GM12878 (cell line): ENCODE results near the gene ASIC1. TPM values are rescaled to one million over a fixed set of nuclear protein-coding genes. Genes with fewer than 3 reads are reported as not detected.

Experiments used
- ATAC-seq: fragments of 200-7000 bp; cut with Tn5 transposase; 3 replicates; pipeline ENCODE4 v1.9.1; 2020; ENCODE audit warnings: mild to moderate bottlenecking, moderate library complexity
- BruUV-seq: library from RNA; stranded (reverse); fragments of 400-500 nt; replicated peaks from 2 replicates; lab custom pipeline; 2021; lab: Mats Ljungman, UMichigan
- CTCF ChIA-PET: fragments of 300-600 bp; sonication (Branson Sonifier 250); formaldehyde crosslinking; extraction: SDS; loops from one replicate; lab custom pipeline; 2021; ENCODE audit warnings: inconsistent platforms; lab: Yijun Ruan, JAX
- POLR2A ChIA-PET: fragments of 350-600 bp; formaldehyde crosslinking; extraction: SDS; loops from one replicate; lab custom pipeline; 2021; ENCODE audit warnings: inconsistent platforms; lab: Charles Lee
- RAD21 ChIA-PET: fragments of 300-600 bp; sonication (Branson Sonifier 250); formaldehyde crosslinking; loops from one replicate; lab custom pipeline; 2023; ENCODE audit warnings: antibody characterized with exemption; ENCODE audit not compliant: unreplicated experiment; lab: Charles Lee
- SMC1A ChIA-PET: fragments of 300-600 bp; sonication (Branson Sonifier 250); formaldehyde crosslinking; loops from one replicate; lab custom pipeline; 2023; ENCODE audit not compliant: unreplicated experiment, uncharacterized antibody; lab: Charles Lee
- DNase-seq: peaks from one replicate; pipeline ENCODE4 v3.0.0-alpha.2; 2011; ENCODE audit warnings: low read depth, low spot score
- FAIRE-seq: peaks from 3 replicates; lab custom pipeline; 2011; peaks lifted over from hg19 to GRCh38; lab: Jason Lieb, UNC
- H2AFZ ChIP-seq: 2 replicates; pipeline ENCODE4 v1.6.0; 2011; ENCODE audit warnings: low read depth, low read length, control low read depth; ENCODE audit not compliant: control insufficient read depth
- H3K27ac ChIP-seq: 2 replicates; pipeline ENCODE4 v1.5.1; 2011; ENCODE audit warnings: control low read depth; ENCODE audit not compliant: control insufficient read depth, insufficient read depth
- H3K27me3 ChIP-seq, 2 experiments: replicated peaks in 1 of 2; 2 replicates each; pipeline versions ENCODE4 v1.6.0 to v1.6.1; 2011; ENCODE audit warnings: low read length in 1 of 2; ENCODE audit not compliant: control insufficient read depth in 2 of 2, insufficient read depth in 2 of 2
- H3K36me3 ChIP-seq, 2 experiments: 2 replicates each; pipeline ENCODE4 v1.5.1; 2011; ENCODE audit warnings: low read length in 1 of 2; ENCODE audit not compliant: control insufficient read depth in 2 of 2, insufficient read depth in 2 of 2
- H3K4me1 ChIP-seq: 2 replicates; pipeline ENCODE4 v1.6.1; 2011; ENCODE audit warnings: mild to moderate bottlenecking, low read length, moderate library complexity, mixed read lengths; ENCODE audit not compliant: control insufficient read depth, insufficient read depth
- H3K4me2 ChIP-seq: 2 replicates; pipeline ENCODE4 v1.6.0; 2011; ENCODE audit warnings: control low read depth; ENCODE audit not compliant: control insufficient read depth, insufficient read depth
- H3K4me3 ChIP-seq: fragments of 200-600 bp; sonication (generic); 2 replicates; pipeline ENCODE4 v1.5.1; 2016
- H3K79me2 ChIP-seq: 2 replicates; pipeline ENCODE4 v1.6.0; 2011; ENCODE audit warnings: low read length; ENCODE audit not compliant: control insufficient read depth, insufficient read depth
- H3K9ac ChIP-seq: 2 replicates; pipeline ENCODE4 v1.8.0; 2011; ENCODE audit warnings: low read length, control low read depth, mixed read lengths; ENCODE audit not compliant: control insufficient read depth, insufficient read depth
- H3K9me3 ChIP-seq: replicated peaks from 3 replicates; pipeline ENCODE4 v1.5.1; 2011; ENCODE audit warnings: mild to moderate bottlenecking, low read length; ENCODE audit not compliant: control insufficient read depth, insufficient read depth
- H4K20me1 ChIP-seq: 2 replicates; pipeline ENCODE4 v1.6.0; 2011; ENCODE audit not compliant: control insufficient read depth, insufficient read depth
- BHLHE40 ChIP-seq, 2 experiments: fragments of 450-650 bp in 1 of 2; IDR thresholded peaks; 2 replicates each; pipeline ENCODE4 v1.6.1; 2011 to 2017; ENCODE audit warnings: low read depth in 2 of 2, borderline replicate concordance in 1 of 2, improper control_type of control experiment in 1 of 2, low read length in 1 of 2, mild to moderate bottlenecking in 1 of 2
- FOS ChIP-seq: IDR thresholded peaks from 3 replicates; pipeline ENCODE4 v1.6.1; 2011; ENCODE audit warnings: borderline replicate concordance; ENCODE audit not compliant: insufficient read length; ENCODE audit errors: extremely low read depth
- NR2F1 ChIP-seq: fragments of 450-650 bp; conservative IDR thresholded peaks from 2 replicates; pipeline ENCODE4 v1.6.1; 2017; ENCODE audit warnings: mild to moderate bottlenecking
- PKNOX1 ChIP-seq: fragments of 450-650 bp; IDR thresholded peaks from 2 replicates; pipeline ENCODE4 v1.6.1; 2016; ENCODE audit warnings: mild to moderate bottlenecking
- SRF ChIP-seq, 2 experiments: IDR thresholded peaks; 2 replicates each; pipeline ENCODE4 v1.6.1; 2011; ENCODE audit warnings: low read depth in 2 of 2, low read length in 2 of 2, mild to moderate bottlenecking in 1 of 2, moderate library complexity in 1 of 2
- SUZ12 ChIP-seq: fragments of 200-600 bp; sonication (generic); IDR thresholded peaks from one replicate; pipeline ENCODE4 v1.6.1; 2018; ENCODE audit warnings: antibody characterized with exemption, mild to moderate bottlenecking; ENCODE audit not compliant: unreplicated experiment
- USF2 ChIP-seq: IDR thresholded peaks from 2 replicates; pipeline ENCODE4 v1.6.1; 2011; ENCODE audit warnings: low read depth, low read length, improper control_type of control experiment, borderline replicate concordance
- ZBED1 ChIP-seq: IDR thresholded peaks from 2 replicates; pipeline ENCODE4 v1.6.1; 2016; ENCODE audit warnings: borderline replicate concordance
- ZBTB40 ChIP-seq: fragments of 450-650 bp; IDR thresholded peaks from 2 replicates; pipeline ENCODE4 v1.6.1; 2016; ENCODE audit warnings: mild to moderate bottlenecking, moderate library complexity, borderline replicate concordance
- WGBS: methylation state at CpG from one replicate; pipeline ENCODE4 v1.1.6; 2016; ENCODE audit warnings: low lambda C conversion rate; ENCODE audit not compliant: insufficient replicate concordance, insufficient coverage; ENCODE audit errors: missing lambda C conversion rate; 5-methylcytosine and 5-hydroxymethylcytosine counted together
- in situ Hi-C: fragments of 300-500 bp; cut with MboI; formaldehyde crosslinking; loops from 9 replicates; pipeline ENCODE4 v1.14.3; 2018; ENCODE audit warnings: mixed read lengths
- intact Hi-C: fragments of 100-400 bp; cut with micrococcal nuclease; formaldehyde crosslinking; loops from one replicate; pipeline ENCODE4 v1.14.2; 2022; ENCODE audit not compliant: unreplicated experiment
- polyA plus RNA-seq, 11 experiments: library from polyadenylated mRNA; depleted of rRNA in 4 of 11; unstranded in 6 of 11; stranded (reverse) in 5 of 11; fragments of >200 nt; fragmentation: Nextera tagmentation in 4 of 11; fragmentation: Illumina TruSeq in 1 of 11; extraction: Ambion mirVana in 4 of 11; extraction: Trizol in 1 of 11; gene quantifications; 1 replicate in 1 of 11; 2 replicates in 10 of 11; pipeline versions ENCODE4 v1.2.1 to v1.2.3, GENCODE V29; 2011 to 2016; ENCODE audit warnings: inconsistent platforms in 2 of 11, missing spikeins in 2 of 11, low read depth in 1 of 11
- total RNA-seq, 4 experiments: library from RNA; depleted of rRNA in 3 of 4; stranded (reverse); fragments of >200 nt in 3 of 4; fragmentation: Illumina TruSeq in 1 of 4; extraction: Trizol in 1 of 4; gene quantifications; 2 replicates each; pipeline versions ENCODE4 v1.2.1 to v1.2.3, GENCODE V29; 2013 to 2021

The ASIC1 gene
- total and polyA plus RNA-seq, 10 of the 15 experiments (the other 5 are each of a cell fraction or from before 2014, with no cell fraction given): 0.02 to 0.28 (median 0.21) TPM; not detected in 4

DNA sequence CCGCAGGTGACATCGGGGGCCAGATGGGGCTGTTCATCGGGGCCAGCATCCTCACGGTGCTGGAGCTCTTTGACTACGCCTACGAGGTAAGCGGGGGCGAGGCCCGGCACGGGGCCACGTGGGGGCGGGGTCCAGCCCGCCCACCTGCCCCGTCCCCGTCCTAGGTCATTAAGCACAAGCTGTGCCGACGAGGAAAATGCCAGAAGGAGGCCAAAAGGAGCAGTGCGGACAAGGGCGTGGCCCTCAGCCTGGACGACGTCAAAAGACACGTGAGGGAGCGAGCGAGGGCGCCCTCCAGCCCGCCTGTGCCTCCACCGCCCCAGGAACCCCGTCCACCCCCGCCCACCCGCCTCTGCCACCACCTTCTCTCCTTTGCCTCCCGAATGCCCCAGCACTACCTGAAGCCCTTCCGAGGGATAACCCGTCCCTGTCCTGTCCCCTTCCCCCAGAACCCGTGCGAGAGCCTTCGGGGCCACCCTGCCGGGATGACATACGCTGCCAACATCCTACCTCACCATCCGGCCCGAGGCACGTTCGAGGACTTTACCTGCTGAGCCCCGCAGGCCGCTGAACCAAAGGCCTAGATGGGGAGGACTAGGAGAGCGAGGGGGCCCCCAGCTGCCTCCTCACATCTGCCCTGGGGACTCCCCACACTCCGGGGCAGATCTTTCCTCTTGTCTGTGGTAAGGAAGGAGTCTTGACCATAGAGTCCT lies 23.9 kb downstream of the ASIC1 start:
- H3K4me2 ChIP-seq: no peak overlapping the region
- 54% methylated on average over 19 of the region's 46 CpGs for WGBS

GRCh38 chr12:50082644-50083043 lies 25.2 kb downstream of the ASIC1 start:
- BruUV-seq: no TSS peak
- ATAC-seq (no peak), FAIRE-seq (no peak), DNase-seq (no peak)
- Histone ChIP-seq H3K4me2 (no peak overlapping the region), H3K36me3 (peaks cover 0 to 10% of the 10 kb centered on the region in 2 experiments; a peak in 2 of 4 replicates), H3K4me1 (no peaks in the 10 kb centered on the region), H2AFZ (no peak overlapping the region), H3K9ac (no peak overlapping the region), H3K79me2 (peaks cover 9% of the 10 kb centered on the region), H3K4me3 (no peak overlapping the region), H3K27me3 (no peaks in the 10 kb centered on the region; a peak in 1 of 4 replicates), H4K20me1 (0 out of 2 replicates have a peak, but pooled peaks cover 4% of the 10 kb centered on the region), H3K9me3 (no peaks in the 10 kb centered on the region), H3K27ac (no peak overlapping the region)
- POLR2A ChIA-PET: interaction anchor here (0.5 to 2.0 kb wide), 5 partner anchors 14 to 351 kb away, joined by 3 to 7 read pairs (median 3); partner anchors contain the start of gene CERS5
- in situ Hi-C loops (loop anchor here (5.0 kb wide), 1 partner anchor 230 kb away; no protein-coding TSS in a partner anchor), intact Hi-C loops (no loop called here)
- CTCF ChIA-PET: interaction anchor here (0.5 to 4.6 kb wide), 9 partner anchors 15 to 847 kb away, joined by 3 to 19 read pairs (median 10); partner anchors contain the start of genes CERS5 and COX14
- WGBS: 79% methylated on average over 7 of the region's 7 CpGs
- RAD21 ChIA-PET: interaction anchor here (0.6 kb wide), 1 partner anchor 13 kb away, joined by 3 read pairs; no protein-coding TSS in a partner anchor
- SMC1A ChIA-PET: interaction anchor here (0.6 to 1.0 kb wide), 2 partner anchors 12 to 13 kb away, joined by 3 read pairs; no protein-coding TSS in a partner anchor
- no peak for TF ChIP-seq PKNOX1
- TF ChIP-seq USF2: no peak
- no peak for TF ChIP-seq SRF (IDR thresholded peaks at IDR 0.05; ENCODE audit: low read depth in 2 of 2, low read length in 2 of 2)
- TF ChIP-seq FOS: no peak
- TF ChIP-seq ZBTB40: no peak

More for the DNA sequence above, 23.9 kb downstream of the ASIC1 start:
- Histone ChIP-seq H3K4me1 (no peaks in the 10 kb centered on the region; the same call in 1 of the 2 replicates), H3K27me3 (no peaks in the 10 kb centered on the region; a peak in 1 of 4 replicates), H3K9ac (no peak overlapping the region), H4K20me1 (no peaks in the 10 kb centered on the region), H3K9me3 (no peaks in the 10 kb centered on the region), H3K79me2 (peaks cover 9% of the 10 kb centered on the region), H3K36me3 (no peaks in the 10 kb centered on the region), H3K27ac (no peak overlapping the region), H2AFZ (no peak overlapping the region), H3K4me3 (no peak overlapping the region)
- BruUV-seq: no TSS peak
- ATAC-seq (no peak), FAIRE-seq (no peak), DNase-seq (no peak)
- 0 out of 2 replicates have a peak, but pooled peaks have one; percentile 28 for TF ChIP-seq NR2F1
- no peak for TF ChIP-seq SUZ12
- 0 out of 4 replicates have a peak, but pooled peaks of 1 of the 2 experiments have one; percentile 20 for TF ChIP-seq BHLHE40 (IDR thresholded peaks at IDR 0.05; ENCODE audit: borderline replicate concordance in 1 of 2, low read depth in 2 of 2, low read length in 1 of 2)
- no peak for TF ChIP-seq ZBED1
- POLR2A ChIA-PET: interaction anchor here (0.5 kb wide), 1 partner anchor 66 kb away, joined by 3 read pairs; no protein-coding TSS in a partner anchor
- intact Hi-C loops (no loop called here), in situ Hi-C loops (loop anchor here (5.0 kb wide), 1 partner anchor 231 kb away; no protein-coding TSS in a partner anchor)
- RAD21 ChIA-PET: interaction anchor here (1.2 kb wide), 1 partner anchor 95 kb away, joined by 3 read pairs; no protein-coding TSS in a partner anchor
- CTCF ChIA-PET: interaction anchor here (0.6 to 4.6 kb wide), 4 partner anchors 30 to 441 kb away, joined by 3 to 17 read pairs (median 10); partner anchors contain the start of gene COX14
- SMC1A ChIA-PET: interaction anchor here (1.0 kb wide), 1 partner anchor 95 kb away, joined by 3 read pairs; no protein-coding TSS in a partner anchor
